K562 (cell line): ENCODE data around the gene SPAG9. TPM values are rescaled to one million over a fixed set of nuclear protein-coding genes. Genes with fewer than 3 reads are reported as not detected.
A peak's percentile ranks its signal among the peaks of the same experiment; 100 is the strongest.

ENCODE experiments used
- ATAC-seq: fragments of 200-7000 bp; cut with Tn5 transposase; 3 replicates; pipeline ENCODE4 v1.9.1; 2020; ENCODE audit warnings: moderate library complexity
- BruUV-seq: library from RNA; stranded (reverse); fragments of 400-500 nt; replicated peaks from 2 replicates; lab custom pipeline; 2021; lab: Mats Ljungman, UMichigan
- CTCF ChIA-PET: fragments of 300-600 bp; formaldehyde crosslinking; extraction: SDS; loops from one replicate; lab custom pipeline; 2021; ENCODE audit warnings: low intra/inter-chr PET ratio; lab: Yijun Ruan, JAX
- POLR2A ChIA-PET: fragments of 300-600, 350-650 bp; sonication (Branson Sonifier 250); formaldehyde crosslinking; extraction: SDS; loops from one replicate; lab custom pipeline; 2021; ENCODE audit warnings: antibody characterized with exemption, inconsistent platforms; lab: Yijun Ruan, JAX
- DNase-seq, 4 experiments: peaks; one replicate each; pipeline versions ENCODE4 v3.0.0 to v3.0.0-alpha.2; 2011 to 2018; ENCODE audit warnings: low spot score in 3 of 4, mixed read lengths in 3 of 4; ENCODE audit errors: extremely low read depth in 1 of 4
- FAIRE-seq: peaks from 2 replicates; lab custom pipeline; 2011; peaks lifted over from hg19 to GRCh38; lab: Jason Lieb, UNC
- H2AFZ ChIP-seq: 2 replicates; pipeline ENCODE4 v1.6.0; 2011; ENCODE audit warnings: low read depth, low read length, control low read depth, inconsistent platforms
- H3K27ac ChIP-seq: fragments of 200-600 bp; 3 replicates; pipeline ENCODE4 v1.8.0; 2011; ENCODE audit warnings: low read depth, mild to moderate bottlenecking, control low read depth, inconsistent platforms, low read length, moderate library complexity, mixed read lengths; ENCODE audit errors: extremely low read depth
- H3K27me3 ChIP-seq, 2 experiments: fragments of 300-600 bp in 1 of 2; 2 replicates in 1 of 2; 3 replicates in 1 of 2; pipeline versions ENCODE4 v1.6.0 to v1.8.0; 2011; ENCODE audit warnings: inconsistent platforms in 2 of 2, low read length in 2 of 2, mild to moderate bottlenecking in 1 of 2, mixed read lengths in 1 of 2, moderate library complexity in 1 of 2; ENCODE audit not compliant: control insufficient read depth in 2 of 2, insufficient read depth in 2 of 2
- H3K36me3 ChIP-seq: fragments of 300-600 bp; 3 replicates; pipeline ENCODE4 v1.8.0; 2011; ENCODE audit warnings: mild to moderate bottlenecking, low read length, inconsistent platforms; ENCODE audit not compliant: control insufficient read depth, insufficient read depth
- H3K4me1 ChIP-seq, 2 experiments: fragments of 200-600 bp in 1 of 2; replicated peaks in 1 of 2; 2 replicates in 1 of 2; 3 replicates in 1 of 2; pipeline versions ENCODE4 v1.5.1 to v1.8.0; 2011; ENCODE audit warnings: inconsistent platforms in 2 of 2, low read length in 2 of 2, mild to moderate bottlenecking in 1 of 2, mixed read lengths in 1 of 2, moderate library complexity in 1 of 2; ENCODE audit not compliant: control insufficient read depth in 2 of 2, insufficient read depth in 2 of 2
- H3K4me2 ChIP-seq: 2 replicates; pipeline ENCODE4 v1.6.1; 2011; ENCODE audit warnings: low read length, control low read depth, inconsistent platforms, mixed read lengths; ENCODE audit not compliant: insufficient read depth
- H3K4me3 ChIP-seq: fragments of 200-600 bp; sonication (generic), shearing (Covaris generic); 2 replicates; pipeline ENCODE4 v1.5.1; 2016; ENCODE audit warnings: control low read depth, inconsistent platforms
- H3K79me2 ChIP-seq: fragments of 200-600 bp; 3 replicates; pipeline ENCODE4 v1.8.0; 2011; ENCODE audit warnings: low read length, inconsistent platforms; ENCODE audit not compliant: control insufficient read depth, insufficient read depth
- H3K9ac ChIP-seq, 2 experiments: 2 replicates each; pipeline versions ENCODE4 v1.6.0 to v1.6.1; 2011; ENCODE audit warnings: low read depth in 2 of 2, low read length in 2 of 2, control low read depth in 1 of 2, inconsistent platforms in 1 of 2, mild to moderate bottlenecking in 1 of 2, mixed read lengths in 1 of 2; ENCODE audit not compliant: insufficient read depth in 1 of 2
- H3K9me1 ChIP-seq: one replicate; pipeline ENCODE4 v1.6.0; 2011; ENCODE audit warnings: inconsistent platforms, mild to moderate bottlenecking, low read length, moderate library complexity; ENCODE audit not compliant: control insufficient read depth, insufficient read depth
- H3K9me3 ChIP-seq: replicated peaks from 2 replicates; pipeline ENCODE4 v1.5.1; 2011; ENCODE audit warnings: low read depth, low read length, inconsistent platforms; ENCODE audit not compliant: control insufficient read depth, insufficient read depth
- H4K20me1 ChIP-seq: replicated peaks from 2 replicates; pipeline ENCODE4 v1.6.1; 2011; ENCODE audit warnings: low read length, inconsistent platforms, mixed read lengths; ENCODE audit not compliant: control insufficient read depth, insufficient read depth
- BCOR ChIP-seq: fragments of 450-650 bp; IDR thresholded peaks from 2 replicates; pipeline ENCODE4 v1.6.1; 2016
- CHD1 ChIP-seq: fragments of 200-600 bp; sonication (generic); IDR thresholded peaks from one replicate; pipeline ENCODE4 v1.6.1; 2012; ENCODE audit warnings: mild to moderate bottlenecking, moderate library complexity, low read length, inconsistent platforms
- DPF2 ChIP-seq: fragments of 450-650 bp; IDR thresholded peaks from 2 replicates; pipeline ENCODE4 v1.6.1; 2016
- JUND ChIP-seq, 2 experiments: IDR thresholded peaks; 2 replicates in 1 of 2; 3 replicates in 1 of 2; pipeline ENCODE4 v1.6.1; 2011; ENCODE audit warnings: borderline replicate concordance in 2 of 2, low read depth in 2 of 2, low read length in 2 of 2, improper control_type of control experiment in 1 of 2, missing biosample characterization in 1 of 2, missing genetic modification characterization in 1 of 2, missing genetic modification reagents in 1 of 2
- KDM1A ChIP-seq, 2 experiments: fragments of 450-650 bp; IDR thresholded peaks; 2 replicates each; pipeline ENCODE4 v1.6.1; 2016; ENCODE audit warnings: mild to moderate bottlenecking in 2 of 2
- MTA1 ChIP-seq: fragments of 450-650 bp; IDR thresholded peaks from 2 replicates; pipeline ENCODE4 v1.6.1; 2017; ENCODE audit warnings: borderline replicate concordance
- POLR2AphosphoS5 ChIP-seq: IDR thresholded peaks from 2 replicates; pipeline ENCODE4 v1.6.1; 2011; ENCODE audit warnings: mild to moderate bottlenecking, low read depth, low read length, moderate library complexity; ENCODE audit not compliant: control insufficient read depth, insufficient read depth
- PTBP1 ChIP-seq: fragments of 200-400 bp; formaldehyde crosslinking; IDR thresholded peaks from 2 replicates; pipeline ENCODE4 v1.6.1; 2017; ENCODE audit warnings: low read depth, low read length
- RAD21 ChIP-seq, 2 experiments: fragments of 250-450 bp in 1 of 2; fragments of 450-650 bp in 1 of 2; sonication (Bioruptor Pico) in 1 of 2; formaldehyde crosslinking in 1 of 2; IDR thresholded peaks in 1 of 2; conservative IDR thresholded peaks in 1 of 2; 2 replicates each; pipeline versions ENCODE4 v1.4.0 to v1.8.0; 2020 to 2022; ENCODE audit warnings: mild to moderate bottlenecking in 2 of 2, moderate library complexity in 1 of 2
- SMAD3 ChIP-seq: fragments of 450-650 bp; formaldehyde crosslinking; conservative IDR thresholded peaks from 2 replicates; pipeline ENCODE4 v1.4.0; 2020; ENCODE audit warnings: mild to moderate bottlenecking
- SMARCB1 ChIP-seq: IDR thresholded peaks from 2 replicates; pipeline ENCODE4 v1.6.1; 2011; ENCODE audit warnings: improper control_type of control experiment, low read depth; ENCODE audit not compliant: insufficient read length
- XRCC3 ChIP-seq: fragments of 450-650 bp; IDR thresholded peaks from 2 replicates; pipeline ENCODE4 v1.6.1; 2017; ENCODE audit warnings: mild to moderate bottlenecking, moderate library complexity
- ZBED1 ChIP-seq: IDR thresholded peaks from 2 replicates; pipeline ENCODE4 v1.6.1; 2014
- ZNF12 ChIP-seq: sonication (generic); formaldehyde crosslinking; IDR thresholded peaks from 2 replicates; pipeline ENCODE4 v1.4.0; 2020; ENCODE audit warnings: mild to moderate bottlenecking, missing genetic modification reagents
- ZNF121 ChIP-seq: sonication (generic); formaldehyde crosslinking; conservative IDR thresholded peaks from 2 replicates; pipeline ENCODE4 v1.8.0; 2022; ENCODE audit warnings: missing genetic modification reagents
- WGBS: fragments of 100-300 bp; shearing (Covaris generic); methylation state at CpG from one replicate; pipeline ENCODE4 v1.1.6; 2016; ENCODE audit warnings: low coverage, mixed read lengths; ENCODE audit not compliant: insufficient coverage; ENCODE audit errors: missing lambda C conversion rate; 5-methylcytosine and 5-hydroxymethylcytosine counted together
- in situ Hi-C: fragments of 300-500 bp; cut with MboI; formaldehyde crosslinking; loops from 4 replicates; pipeline ENCODE4 v1.15.0; 2018; ENCODE audit warnings: inconsistent platforms, mixed read lengths
- intact Hi-C: fragments of 100-400 bp; cut with micrococcal nuclease; formaldehyde crosslinking; loops from 2 replicates; pipeline ENCODE4 v1.14.2; 2022
- polyA plus RNA-seq, 8 experiments: library from polyadenylated mRNA; depleted of rRNA in 4 of 8; stranded (reverse) in 5 of 8; unstranded in 3 of 8; fragments of >200 nt; fragmentation: Nextera tagmentation in 2 of 8; fragmentation: Illumina TruSeq in 1 of 8; extraction: Ambion mirVana in 2 of 8; extraction: Trizol in 1 of 8; gene quantifications; 2 replicates each; pipeline versions ENCODE4 v1.2.1 to v1.2.3, GENCODE V29; 2011 to 2014; ENCODE audit warnings: inconsistent platforms in 1 of 8, missing spikeins in 1 of 8
- total RNA-seq, 7 experiments: library from RNA; depleted of rRNA in 6 of 7; stranded (reverse); fragments of >200 nt in 6 of 7; fragmentation: Illumina TruSeq in 2 of 7; extraction: Trizol in 2 of 7; gene quantifications; 2 replicates each; pipeline versions ENCODE4 v1.2.1 to v1.2.3, GENCODE V29; 2011 to 2021; ENCODE audit warnings: low replicate concordance in 1 of 7
- TF ChIP-seq, protein P1 (sequence below): IDR thresholded peaks from 3 replicates; pipeline ENCODE4 v1.6.1; 2011; ENCODE audit warnings: borderline replicate concordance, mild to moderate bottlenecking; ENCODE audit not compliant: insufficient read length, insufficient read depth
- TF ChIP-seq, protein P2 (sequence below): sonication (generic); formaldehyde crosslinking; IDR thresholded peaks from 2 replicates; pipeline ENCODE4 v1.8.0; 2022; ENCODE audit warnings: mild to moderate bottlenecking, missing genetic modification reagents

Gene SPAG9
- total and polyA plus RNA-seq, 9 of the 15 experiments (the other 6 are each of a cell fraction or from before 2014, with no cell fraction given) = 12.2 to 99.2 (median 58.2) TPM

DNA sequence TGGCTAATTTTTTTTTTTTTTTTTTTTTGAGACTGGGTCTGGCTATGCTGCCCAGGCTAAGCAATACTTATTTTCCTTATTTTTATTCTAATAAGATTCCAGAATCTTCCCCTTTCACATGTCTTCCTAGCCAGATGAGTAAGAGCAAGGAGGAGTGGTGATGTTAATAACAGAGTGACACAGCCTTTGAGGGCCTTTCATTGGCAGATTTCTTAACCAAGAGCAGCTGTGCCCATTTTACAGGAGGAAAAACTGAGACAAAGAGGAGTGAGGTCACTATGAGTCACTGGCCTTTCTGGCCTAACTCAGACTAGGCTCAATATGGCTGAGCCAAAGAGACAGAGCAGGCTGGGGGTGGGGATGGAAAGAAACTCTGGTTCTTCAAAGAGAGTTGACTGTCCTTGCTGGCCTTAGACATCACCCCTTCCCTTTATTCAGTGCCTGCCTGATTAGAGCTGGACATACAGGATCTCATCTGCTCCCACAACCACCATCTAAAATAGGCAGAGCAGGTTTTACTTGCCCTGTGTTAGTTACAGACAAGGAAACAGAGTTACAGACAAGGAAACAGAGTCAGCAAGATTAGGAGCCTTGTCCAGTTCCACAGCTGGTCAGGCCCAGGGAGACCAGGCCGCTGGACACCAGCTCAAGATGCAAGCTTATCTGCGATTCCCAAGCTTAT lies 204.5 kb downstream of the SPAG9 start:
- CTCF ChIA-PET = no interaction called here
- peak in 1 of 4 experiments; percentile 32 for DNase-seq
- TF ChIP-seq CHD1 (no peak), JUND (IDR thresholded peaks at IDR 0.05; ENCODE audit: borderline replicate concordance, low read depth, low read length) (no peak), JUND (tag; IDR thresholded peaks at IDR 0.05; ENCODE audit: borderline replicate concordance, low read depth, low read length) (0 out of 3 replicates have a peak, but pooled peaks have one; percentile 49), ZNF12 (CRISPR knock-in tag) (no peak), SMAD3 (CRISPR knock-in tag) (no peak), POLR2AphosphoS5 (no peak), ZBED1 (no peak), KDM1A (IDR thresholded peaks at IDR 0.05) (peak; percentile 88 to 91), ZNF121 (CRISPR knock-in tag) (peak; percentile 99), MTA1 (0 out of 2 replicates have a peak, but pooled peaks have one; percentile 27), BCOR (peak; percentile 97), DPF2 (0 out of 2 replicates have a peak, but pooled peaks have one; percentile 19), RAD21 (CRISPR knock-in tag; conservative IDR thresholded peaks at IDR 0.05 in 1 of 2, IDR thresholded peaks at IDR 0.05 in 1 of 2) (no peak), SMARCB1 (no peak), PTBP1 (0 out of 2 replicates have a peak, but pooled peaks have one; percentile 53), XRCC3 (no peak)
- TF ChIP-seq, protein P1, sequence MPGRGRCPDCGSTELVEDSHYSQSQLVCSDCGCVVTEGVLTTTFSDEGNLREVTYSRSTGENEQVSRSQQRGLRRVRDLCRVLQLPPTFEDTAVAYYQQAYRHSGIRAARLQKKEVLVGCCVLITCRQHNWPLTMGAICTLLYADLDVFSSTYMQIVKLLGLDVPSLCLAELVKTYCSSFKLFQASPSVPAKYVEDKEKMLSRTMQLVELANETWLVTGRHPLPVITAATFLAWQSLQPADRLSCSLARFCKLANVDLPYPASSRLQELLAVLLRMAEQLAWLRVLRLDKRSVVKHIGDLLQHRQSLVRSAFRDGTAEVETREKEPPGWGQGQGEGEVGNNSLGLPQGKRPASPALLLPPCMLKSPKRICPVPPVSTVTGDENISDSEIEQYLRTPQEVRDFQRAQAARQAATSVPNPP = no peak
- TF ChIP-seq, protein P2, sequence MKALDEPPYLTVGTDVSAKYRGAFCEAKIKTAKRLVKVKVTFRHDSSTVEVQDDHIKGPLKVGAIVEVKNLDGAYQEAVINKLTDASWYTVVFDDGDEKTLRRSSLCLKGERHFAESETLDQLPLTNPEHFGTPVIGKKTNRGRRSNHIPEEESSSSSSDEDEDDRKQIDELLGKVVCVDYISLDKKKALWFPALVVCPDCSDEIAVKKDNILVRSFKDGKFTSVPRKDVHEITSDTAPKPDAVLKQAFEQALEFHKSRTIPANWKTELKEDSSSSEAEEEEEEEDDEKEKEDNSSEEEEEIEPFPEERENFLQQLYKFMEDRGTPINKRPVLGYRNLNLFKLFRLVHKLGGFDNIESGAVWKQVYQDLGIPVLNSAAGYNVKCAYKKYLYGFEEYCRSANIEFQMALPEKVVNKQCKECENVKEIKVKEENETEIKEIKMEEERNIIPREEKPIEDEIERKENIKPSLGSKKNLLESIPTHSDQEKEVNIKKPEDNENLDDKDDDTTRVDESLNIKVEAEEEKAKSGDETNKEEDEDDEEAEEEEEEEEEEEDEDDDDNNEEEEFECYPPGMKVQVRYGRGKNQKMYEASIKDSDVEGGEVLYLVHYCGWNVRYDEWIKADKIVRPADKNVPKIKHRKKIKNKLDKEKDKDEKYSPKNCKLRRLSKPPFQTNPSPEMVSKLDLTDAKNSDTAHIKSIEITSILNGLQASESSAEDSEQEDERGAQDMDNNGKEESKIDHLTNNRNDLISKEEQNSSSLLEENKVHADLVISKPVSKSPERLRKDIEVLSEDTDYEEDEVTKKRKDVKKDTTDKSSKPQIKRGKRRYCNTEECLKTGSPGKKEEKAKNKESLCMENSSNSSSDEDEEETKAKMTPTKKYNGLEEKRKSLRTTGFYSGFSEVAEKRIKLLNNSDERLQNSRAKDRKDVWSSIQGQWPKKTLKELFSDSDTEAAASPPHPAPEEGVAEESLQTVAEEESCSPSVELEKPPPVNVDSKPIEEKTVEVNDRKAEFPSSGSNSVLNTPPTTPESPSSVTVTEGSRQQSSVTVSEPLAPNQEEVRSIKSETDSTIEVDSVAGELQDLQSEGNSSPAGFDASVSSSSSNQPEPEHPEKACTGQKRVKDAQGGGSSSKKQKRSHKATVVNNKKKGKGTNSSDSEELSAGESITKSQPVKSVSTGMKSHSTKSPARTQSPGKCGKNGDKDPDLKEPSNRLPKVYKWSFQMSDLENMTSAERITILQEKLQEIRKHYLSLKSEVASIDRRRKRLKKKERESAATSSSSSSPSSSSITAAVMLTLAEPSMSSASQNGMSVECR (CRISPR knock-in tag) = no peak

More for the DNA sequence above, 204.5 kb downstream of the SPAG9 start:
- in situ Hi-C loops = no loop called here
- H3K27me3 ChIP-seq = no peaks in the 10 kb centered on the region
- 31% methylated on average over 2 of the region's 2 CpGs for WGBS
- H3K27ac ChIP-seq = no peak overlapping the region
- no peaks in the 10 kb centered on the region for H3K79me2 ChIP-seq
- H2AFZ ChIP-seq = no peak overlapping the region
- no peaks in the 10 kb centered on the region for H4K20me1 ChIP-seq
- no peak overlapping the region for H3K4me2 ChIP-seq
- H3K9me3 ChIP-seq = no peaks in the 10 kb centered on the region
- peaks cover 0 to 24% of the 10 kb centered on the region in 2 experiments; a peak in 2 of 5 replicates for H3K4me1 ChIP-seq
- H3K9me1 ChIP-seq = no peaks in the 10 kb centered on the region
- intact Hi-C loops = no loop called here
- H3K36me3 ChIP-seq = no peaks in the 10 kb centered on the region
- POLR2A ChIA-PET = interaction anchor here (0.8 to 1.3 kb wide), 4 partner anchors 10 to 51 kb away, joined by 3 to 4 read pairs (median 4); partner anchors contain the start of gene TOB1
- H3K4me3 ChIP-seq = no peak overlapping the region
- BruUV-seq = no TSS peak
- FAIRE-seq (no peak), ATAC-seq (no peak)
- no peak overlapping the region for H3K9ac ChIP-seq
